GM23248 (cell line): ENCODE data around the gene HNMT.
A peak's percentile ranks its signal among the peaks of the same experiment; 100 is the strongest.

Source experiments
- EZH2 ChIP-seq: fragments of 200-600 bp; sonication (generic); IDR thresholded peaks from 2 replicates; pipeline ENCODE4 v1.6.1; 2018; ENCODE audit warnings: antibody characterized with exemption, mild to moderate bottlenecking; ENCODE audit not compliant: insufficient read depth, poor library complexity, severe bottlenecking
- EZH2phosphoT487 ChIP-seq: fragments of 200-600 bp; sonication (generic); IDR thresholded peaks from 2 replicates; pipeline ENCODE4 v1.6.1; 2018; ENCODE audit warnings: antibody characterized with exemption, moderate library complexity, mild to moderate bottlenecking, low read depth; ENCODE audit not compliant: insufficient read depth

DNA sequence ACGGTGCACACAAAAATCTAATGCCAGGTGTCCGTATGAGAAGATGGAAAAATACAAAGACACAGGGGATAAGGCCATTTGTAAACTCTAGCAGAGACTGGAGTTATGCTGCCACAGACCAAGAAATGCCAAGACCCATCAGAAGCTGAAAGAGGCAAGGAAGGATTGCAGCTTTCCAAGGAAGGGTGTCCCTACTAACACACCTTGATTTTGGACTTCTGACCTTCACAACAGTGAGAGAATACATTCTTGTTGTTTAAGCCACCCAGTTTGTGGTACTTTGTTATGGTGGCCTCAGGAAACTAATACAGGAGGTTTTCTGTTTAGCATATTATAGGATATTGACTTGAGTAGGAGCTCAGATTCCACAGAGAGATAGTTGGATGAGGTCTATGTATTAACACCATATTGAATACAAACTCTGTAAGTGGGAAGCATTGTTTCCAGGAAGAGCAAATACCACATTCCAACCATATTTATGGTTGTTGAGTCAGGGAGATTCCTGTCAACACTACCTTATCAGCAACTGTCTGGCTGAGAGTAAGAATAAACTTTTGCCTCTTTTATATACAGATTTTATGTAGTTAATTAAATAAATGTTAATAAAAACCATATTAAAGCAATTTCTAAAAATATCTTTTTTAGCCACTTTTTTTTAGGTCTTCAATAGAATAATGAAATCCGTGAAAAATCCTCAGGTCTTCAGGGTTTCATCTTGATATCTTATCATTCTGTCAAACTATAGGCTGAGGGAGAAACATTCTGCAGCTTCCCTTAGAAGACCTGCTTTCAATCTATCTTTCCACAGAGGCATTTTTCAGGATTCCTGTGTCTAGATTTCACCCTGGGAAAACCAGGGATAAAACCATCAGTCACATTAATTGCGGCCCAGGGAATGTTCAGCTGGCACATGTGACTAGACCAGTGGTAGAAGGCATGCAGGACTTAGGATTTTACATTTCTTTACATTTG, 35.4 kb upstream of the HNMT start:
- TF ChIP-seq EZH2 (no peak), EZH2phosphoT487 (0 out of 2 replicates have a peak, but pooled peaks have one; percentile 27)
